ENCODE measurements around the gene SMURF2. TPM values are rescaled to one million over a fixed set of nuclear protein-coding genes. Genes with fewer than 3 reads are reported as not detected.
A peak's percentile ranks its signal among the peaks of the same experiment; 100 is the strongest.

Gene SMURF2
- total and polyA plus RNA-seq, 9 of the 15 experiments (the other 6 are each of a cell fraction or from before 2014, with no cell fraction given): 3.8 to 22.0 (median 14.8) TPM

DNA sequence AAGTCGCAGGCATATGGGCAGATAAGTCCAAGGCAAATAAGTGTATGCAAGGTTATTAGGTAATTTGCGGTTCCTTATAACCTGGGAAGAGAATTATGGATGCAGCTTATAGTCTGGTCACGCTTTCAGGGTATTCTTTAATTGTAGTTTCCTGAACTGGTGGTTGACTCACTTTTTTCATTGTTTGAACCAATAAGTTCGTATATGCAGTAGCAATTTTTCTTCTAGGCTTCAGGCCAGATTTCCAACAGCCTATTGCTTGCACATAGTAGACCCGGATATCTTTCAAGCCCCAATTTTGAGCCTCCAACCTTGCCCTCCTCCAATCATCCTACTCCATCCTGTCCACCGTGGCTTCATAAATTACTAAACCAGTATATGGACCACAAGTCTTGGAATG is 142.5 kb downstream of the SMURF2 start:
- H3K27ac ChIP-seq (ENCODE audit: extremely low read depth, low read depth, low read length): no peak overlapping the region

DNA sequence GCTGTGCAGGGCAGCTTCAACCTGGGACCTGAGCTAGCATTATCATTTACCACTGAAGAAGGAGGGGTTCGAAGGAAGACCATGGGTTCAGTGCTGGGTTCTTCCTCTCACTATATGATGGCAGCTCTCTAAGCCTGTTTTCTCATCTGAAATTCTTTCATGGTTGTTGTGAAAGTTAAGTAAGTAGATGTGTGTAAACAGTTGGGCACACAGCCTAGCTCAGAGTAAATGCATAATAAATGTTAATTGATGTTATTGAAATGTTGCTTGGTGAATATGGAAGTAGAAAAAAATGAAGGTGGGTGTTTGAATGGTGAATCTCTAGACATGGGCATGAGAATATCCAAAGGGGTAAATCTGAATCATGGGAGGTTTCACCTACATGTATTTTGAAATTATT is 146.3 kb downstream of the SMURF2 start:
- Histone ChIP-seq H3K79me2 (ENCODE audit: control insufficient read depth, insufficient read depth, low read length) (peaks cover 31% of the 10 kb centered on the region; the same call in 1 of the 3 replicates), H3K27ac (ENCODE audit: extremely low read depth, low read depth, low read length) (no peak overlapping the region), H4K20me1 (replicated peaks; ENCODE audit: control insufficient read depth, insufficient read depth, low read length) (no peaks in the 10 kb centered on the region), H3K4me3 (no peak overlapping the region), H3K9ac (ENCODE audit: insufficient read depth in 1 of 2, low read depth in 2 of 2, low read length in 2 of 2) (no peak overlapping the region), H2AFZ (ENCODE audit: low read depth, low read length) (no peak overlapping the region), H3K4me2 (ENCODE audit: insufficient read depth, low read length) (no peak overlapping the region), H3K27me3 (ENCODE audit: control insufficient read depth in 2 of 2, insufficient read depth in 2 of 2, low read length in 2 of 2) (no peaks in the 10 kb centered on the region), H3K4me1 (replicated peaks in 1 of 2; ENCODE audit: control insufficient read depth in 2 of 2, insufficient read depth in 2 of 2, low read length in 2 of 2) (no peaks in the 10 kb centered on the region), H3K9me3 (replicated peaks; ENCODE audit: control insufficient read depth, insufficient read depth, low read depth, low read length) (no peaks in the 10 kb centered on the region), H3K9me1 (ENCODE audit: control insufficient read depth, insufficient read depth, low read length) (peaks cover 3% of the 10 kb centered on the region), H3K36me3 (ENCODE audit: control insufficient read depth, insufficient read depth, low read length) (peaks cover 96% of the 10 kb centered on the region)
- no peak for DNase-seq (ENCODE audit: extremely low read depth in 1 of 4, low spot score in 3 of 4)
- POLR2A ChIA-PET: interaction anchor here (0.8 to 5.0 kb wide), 7 partner anchors 8 to 107 kb away, joined by 3 to 49 read pairs (median 4); partner anchors contain the start of genes CEP95 and DDX5
- in situ Hi-C loops (cut with MboI) (no loop called here), intact Hi-C loops (cut with micrococcal nuclease) (no loop called here)
- no TSS peak for BruUV-seq (replicated peaks)
- 100% methylated on average over 1 of the region's 1 CpG for WGBS (ENCODE audit: insufficient coverage, low coverage, missing lambda C conversion rate)
- no peak for TF ChIP-seq NONO (IDR thresholded peaks at IDR 0.05; ENCODE audit: low read depth in 2 of 2, low read length in 1 of 2)
- no peak for TF ChIP-seq ZNF75A (CRISPR knock-in tag; IDR thresholded peaks at IDR 0.05)
- TF ChIP-seq BRCA1 (IDR thresholded peaks at IDR 0.05): no peak
- TF ChIP-seq BRCA1 (CRISPR knock-in tag; IDR thresholded peaks at IDR 0.05): no peak
- TF ChIP-seq ZNF766 (CRISPR knock-in tag; conservative IDR thresholded peaks at IDR 0.05): no peak
- no peak for FAIRE-seq
- ATAC-seq: no peak
- CTCF ChIA-PET (ENCODE audit: low intra/inter-chr PET ratio): no interaction called here

More for the DNA sequence above, 142.5 kb downstream of the SMURF2 start:
- intact Hi-C loops (cut with micrococcal nuclease): no loop called here
- Histone ChIP-seq H3K9me3 (replicated peaks; ENCODE audit: control insufficient read depth, insufficient read depth, low read depth, low read length) (no peaks in the 10 kb centered on the region), H2AFZ (ENCODE audit: low read depth, low read length) (no peak overlapping the region), H3K4me1 (replicated peaks in 1 of 2; ENCODE audit: control insufficient read depth in 2 of 2, insufficient read depth in 2 of 2, low read length in 2 of 2) (no peaks in the 10 kb centered on the region), H3K4me2 (ENCODE audit: insufficient read depth, low read length) (no peak overlapping the region), H3K27me3 (ENCODE audit: control insufficient read depth in 2 of 2, insufficient read depth in 2 of 2, low read length in 2 of 2) (no peaks in the 10 kb centered on the region), H4K20me1 (replicated peaks; ENCODE audit: control insufficient read depth, insufficient read depth, low read length) (no peaks in the 10 kb centered on the region), H3K9me1 (ENCODE audit: control insufficient read depth, insufficient read depth, low read length) (peaks cover 3% of the 10 kb centered on the region), H3K4me3 (no peak overlapping the region), H3K79me2 (ENCODE audit: control insufficient read depth, insufficient read depth, low read length) (peaks cover 15% of the 10 kb centered on the region; the same call in 1 of the 3 replicates), H3K9ac (ENCODE audit: insufficient read depth in 1 of 2, low read depth in 2 of 2, low read length in 2 of 2) (no peak overlapping the region; a peak in 1 of 4 replicates), H3K36me3 (ENCODE audit: control insufficient read depth, insufficient read depth, low read length) (peaks cover 93% of the 10 kb centered on the region)
- FAIRE-seq: no peak
- no TSS peak for BruUV-seq (replicated peaks)
- ChIA-PET CTCF (ENCODE audit: low intra/inter-chr PET ratio) (no interaction called here), POLR2A (interaction anchor here (0.6 to 2.7 kb wide), 6 partner anchors 9 to 1427 kb away, joined by 3 to 15 read pairs (median 4); partner anchors contain the start of gene CEP95)
- WGBS (ENCODE audit: insufficient coverage, low coverage, missing lambda C conversion rate): 88% methylated on average over 6 of the region's 6 CpGs
- ATAC-seq: no peak
- in situ Hi-C loops (cut with MboI): no loop called here
- DNase-seq (ENCODE audit: extremely low read depth in 1 of 4, low spot score in 3 of 4): no peak
- no peak for TF ChIP-seq ZNF197 (CRISPR knock-in tag; IDR thresholded peaks at IDR 0.05; ENCODE audit: low read depth)
- TF ChIP-seq SIX5 (IDR thresholded peaks at IDR 0.05; ENCODE audit: borderline replicate concordance in 1 of 2, insufficient read depth in 1 of 2, low read depth in 1 of 2, low read length in 2 of 2): no peak
- TF ChIP-seq POLR2A (conservative IDR thresholded peaks at IDR 0.05): 0 out of 2 replicates have a peak, but pooled peaks have one; percentile 22

Data from K562 (cell line).